ENCODE results near the gene POLR2B. TPM values are rescaled to one million over a fixed set of nuclear protein-coding genes. Genes with fewer than 3 reads are reported as not detected.
"Not testable (repeated sequence)": the region's sequence is repeated elsewhere in the genome, so short reads cannot be mapped to it uniquely, and the experiment has no call there.

Gene POLR2B
- total RNA-seq: 51.4 to 56.8 TPM (median 55.2 TPM) in 3 replicates
- long read RNA-seq, full-length matches to known transcripts: 44 of 53 reads
- long read RNA-seq, partial matches to known transcripts: 4 of 53 reads
- long read RNA-seq, other reads (novel, unspliced or antisense): 5 of 53 reads

DNA sequence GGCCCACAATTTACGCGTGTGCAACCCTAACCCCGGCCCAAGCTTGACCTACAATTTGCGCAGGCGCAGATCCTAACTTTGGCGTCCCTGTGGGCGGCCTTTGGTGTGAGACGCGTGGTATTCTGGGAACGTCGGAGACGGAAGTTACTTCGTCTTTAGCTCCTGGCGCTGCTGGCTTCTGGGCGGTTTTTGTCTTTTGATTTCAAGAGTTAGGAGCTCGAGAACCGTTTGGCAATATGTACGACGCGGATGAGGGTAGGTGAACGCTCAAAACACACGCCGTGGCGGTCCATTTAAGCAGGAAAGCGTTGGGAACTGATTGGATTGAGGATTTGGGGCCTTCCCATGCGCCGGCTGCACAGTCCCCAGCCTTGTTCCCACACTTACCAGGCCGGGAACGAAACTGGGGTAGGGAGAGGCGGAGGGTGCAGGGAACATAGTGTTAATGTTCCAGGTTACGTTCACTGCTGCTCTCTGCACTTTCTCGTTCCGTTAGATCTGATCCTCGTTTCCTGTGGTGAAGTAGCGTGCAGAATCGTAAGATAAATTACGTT, at the start of gene POLR2B:
TSS of gene POLR2B (plus strand) at position 147 of the 554 bp plus-strand sequence. CDS start at position 237, 90 bp downstream.
- H3K9me3 Mint-ChIP-seq (ENCODE audit: low read depth): no peaks in the 10 kb centered on the region
- DNase-seq (ENCODE audit: low spot score): no peak
- H3K27ac Mint-ChIP-seq (ENCODE audit: unreplicated experiment): peak within 1 kb of the TSS; percentile 100
- no peaks in the 10 kb centered on the region for H3K27me3 Mint-ChIP-seq (ENCODE audit: low read depth)
- TF ChIP-seq, protein P1, sequence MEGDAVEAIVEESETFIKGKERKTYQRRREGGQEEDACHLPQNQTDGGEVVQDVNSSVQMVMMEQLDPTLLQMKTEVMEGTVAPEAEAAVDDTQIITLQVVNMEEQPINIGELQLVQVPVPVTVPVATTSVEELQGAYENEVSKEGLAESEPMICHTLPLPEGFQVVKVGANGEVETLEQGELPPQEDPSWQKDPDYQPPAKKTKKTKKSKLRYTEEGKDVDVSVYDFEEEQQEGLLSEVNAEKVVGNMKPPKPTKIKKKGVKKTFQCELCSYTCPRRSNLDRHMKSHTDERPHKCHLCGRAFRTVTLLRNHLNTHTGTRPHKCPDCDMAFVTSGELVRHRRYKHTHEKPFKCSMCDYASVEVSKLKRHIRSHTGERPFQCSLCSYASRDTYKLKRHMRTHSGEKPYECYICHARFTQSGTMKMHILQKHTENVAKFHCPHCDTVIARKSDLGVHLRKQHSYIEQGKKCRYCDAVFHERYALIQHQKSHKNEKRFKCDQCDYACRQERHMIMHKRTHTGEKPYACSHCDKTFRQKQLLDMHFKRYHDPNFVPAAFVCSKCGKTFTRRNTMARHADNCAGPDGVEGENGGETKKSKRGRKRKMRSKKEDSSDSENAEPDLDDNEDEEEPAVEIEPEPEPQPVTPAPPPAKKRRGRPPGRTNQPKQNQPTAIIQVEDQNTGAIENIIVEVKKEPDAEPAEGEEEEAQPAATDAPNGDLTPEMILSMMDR (IDR thresholded peaks at IDR 0.05): no peak
- peak within 1 kb of the TSS; percentile 100 for H3K4me3 Mint-ChIP-seq (ENCODE audit: unreplicated experiment)
- H3K4me1 Mint-ChIP-seq (ENCODE audit: low read depth): peaks cover 58% of the 10 kb centered on the region
- H3K36me3 Mint-ChIP-seq (ENCODE audit: low read depth): peaks cover under 1% of the 10 kb centered on the region

DNA sequence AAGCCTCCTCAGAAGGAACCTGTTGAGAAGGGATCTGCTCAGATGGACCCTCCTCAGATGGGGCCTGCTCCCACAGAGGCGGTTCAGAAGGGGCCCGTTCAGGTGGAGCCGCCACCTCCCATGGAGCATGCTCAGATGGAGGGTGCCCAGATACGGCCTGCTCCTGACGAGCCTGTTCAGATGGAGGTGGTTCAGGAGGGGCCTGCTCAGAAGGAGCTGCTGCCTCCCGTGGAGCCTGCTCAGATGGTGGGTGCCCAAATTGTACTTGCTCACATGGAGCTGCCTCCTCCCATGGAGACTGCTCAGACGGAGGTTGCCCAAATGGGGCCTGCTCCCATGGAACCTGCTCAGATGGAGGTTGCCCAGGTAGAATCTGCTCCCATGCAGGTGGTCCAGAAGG, 48.1 kb upstream of the POLR2B start:
- H3K4me3 Mint-ChIP-seq (ENCODE audit: unreplicated experiment): no peak overlapping the region
- H3K36me3 Mint-ChIP-seq (ENCODE audit: low read depth): peaks cover 25% of the 10 kb centered on the region
- no peak overlapping the region for H3K27ac Mint-ChIP-seq (ENCODE audit: unreplicated experiment)
- TF ChIP-seq, protein P1 (IDR thresholded peaks at IDR 0.05): no peak
- no peak for DNase-seq (ENCODE audit: low spot score)
- H3K27me3 Mint-ChIP-seq (ENCODE audit: low read depth): no peaks in the 10 kb centered on the region
- H3K4me1 Mint-ChIP-seq (ENCODE audit: low read depth): peaks cover 3% of the 10 kb centered on the region
- no peaks in the 10 kb centered on the region for H3K9me3 Mint-ChIP-seq (ENCODE audit: low read depth)

DNA sequence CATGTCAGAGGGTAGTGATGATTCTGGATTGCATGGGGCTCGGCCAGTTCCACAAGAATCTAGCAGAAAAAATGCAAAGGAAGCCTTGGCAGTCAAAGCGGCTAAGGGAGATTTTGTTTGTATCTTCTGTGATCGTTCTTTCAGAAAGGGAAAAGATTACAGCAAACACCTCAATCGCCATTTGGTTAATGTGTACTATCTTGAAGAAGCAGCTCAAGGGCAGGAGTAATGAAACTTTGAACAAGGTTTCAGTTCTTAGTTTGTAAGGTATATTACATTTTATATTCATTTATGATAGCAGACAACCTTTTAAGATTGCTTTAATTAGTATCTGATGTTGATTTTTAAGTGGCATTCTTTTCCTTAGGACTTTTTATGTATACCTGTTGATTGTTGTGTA, 46.8 kb upstream of the POLR2B start:
- Mint-ChIP-seq H3K27me3 (ENCODE audit: low read depth) (no peaks in the 10 kb centered on the region), H3K4me3 (ENCODE audit: unreplicated experiment) (no peak overlapping the region), H3K27ac (ENCODE audit: unreplicated experiment) (no peak overlapping the region), H3K9me3 (ENCODE audit: low read depth) (no peaks in the 10 kb centered on the region), H3K36me3 (ENCODE audit: low read depth) (peaks cover 25% of the 10 kb centered on the region), H3K4me1 (ENCODE audit: low read depth) (peaks cover 3% of the 10 kb centered on the region)
- no peak for DNase-seq (ENCODE audit: low spot score)
- TF ChIP-seq, protein P1 (IDR thresholded peaks at IDR 0.05): no peak

DNA sequence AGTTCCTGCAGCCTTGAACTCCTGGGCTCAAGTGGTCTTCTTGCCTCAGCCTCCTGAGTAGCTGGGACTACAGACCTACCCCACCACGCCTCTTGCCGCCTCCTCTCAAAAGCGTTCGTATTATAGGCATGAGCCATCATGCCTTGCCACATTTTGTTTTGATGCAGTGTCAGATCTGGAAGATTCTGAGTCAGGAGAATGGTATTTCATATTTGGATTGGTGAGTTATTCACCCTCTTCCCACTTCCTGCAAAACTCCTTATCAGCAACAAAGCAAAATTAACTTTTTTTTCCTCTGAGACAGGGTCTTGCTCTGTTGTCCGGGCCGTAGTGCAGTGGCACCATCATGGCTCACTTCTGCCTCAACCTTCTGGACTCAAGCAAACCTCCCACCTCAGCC, 41.4 kb upstream of the POLR2B start:
- Mint-ChIP-seq H3K27me3 (ENCODE audit: low read depth) (no peaks in the 10 kb centered on the region), H3K4me3 (ENCODE audit: unreplicated experiment) (no peak overlapping the region), H3K36me3 (ENCODE audit: low read depth) (peaks cover 17% of the 10 kb centered on the region), H3K9me3 (ENCODE audit: low read depth) (no peaks in the 10 kb centered on the region), H3K4me1 (ENCODE audit: low read depth) (peaks cover 14% of the 10 kb centered on the region), H3K27ac (ENCODE audit: unreplicated experiment) (peak overlapping the region; percentile 88)
- TF ChIP-seq, protein P1 (IDR thresholded peaks at IDR 0.05): no peak
- no peak for DNase-seq (ENCODE audit: low spot score)

DNA sequence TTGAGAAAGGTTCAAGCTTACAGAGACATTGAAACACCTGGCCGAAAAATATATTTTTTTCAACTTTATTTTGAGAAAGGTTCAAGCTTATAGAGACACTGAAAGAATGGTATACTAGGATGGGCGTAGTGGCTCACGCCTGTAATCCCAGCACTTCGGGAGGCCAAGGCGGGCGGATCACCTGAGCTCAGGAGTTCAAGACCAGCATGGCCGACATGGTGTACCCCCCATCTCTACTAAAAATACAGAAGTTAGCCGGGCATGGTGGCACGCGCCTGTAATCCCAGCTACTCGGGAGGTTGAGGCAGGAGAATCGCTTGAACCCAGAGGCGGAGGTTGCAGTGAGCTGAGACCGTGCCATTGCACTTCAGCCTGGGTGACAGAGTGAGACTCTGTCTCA, 38.9 kb upstream of the POLR2B start:
- H3K36me3 Mint-ChIP-seq (ENCODE audit: low read depth): peaks cover 12% of the 10 kb centered on the region
- H3K27me3 Mint-ChIP-seq (ENCODE audit: low read depth); H3K9me3 Mint-ChIP-seq (ENCODE audit: low read depth); H3K27ac Mint-ChIP-seq (ENCODE audit: unreplicated experiment); H3K4me3 Mint-ChIP-seq (ENCODE audit: unreplicated experiment); DNase-seq (ENCODE audit: low spot score): not testable (repeated sequence)
- H3K4me1 Mint-ChIP-seq (ENCODE audit: low read depth): peaks cover 11% of the 10 kb centered on the region

DNA sequence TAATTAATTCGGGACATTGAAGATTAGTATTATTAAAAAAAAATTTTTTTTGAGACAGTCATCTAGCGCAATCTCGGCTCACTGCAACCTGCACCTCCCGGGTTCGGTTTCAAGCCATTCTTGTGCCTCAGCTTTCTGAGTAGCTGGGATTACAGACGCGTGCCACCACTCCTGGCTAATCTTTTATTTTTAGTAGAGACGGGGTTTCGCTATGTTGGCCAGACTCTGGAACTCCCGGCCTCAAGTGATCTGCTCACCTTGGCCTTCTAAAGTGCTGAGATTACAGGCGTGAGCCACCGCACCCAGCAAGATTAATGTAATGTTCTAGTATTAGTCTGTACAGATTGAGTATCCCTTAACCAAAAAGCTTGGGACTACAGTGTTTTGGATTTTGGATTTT, 38.3 kb upstream of the POLR2B start:
- Mint-ChIP-seq H3K27me3 (ENCODE audit: low read depth) (no peaks in the 10 kb centered on the region), H3K4me1 (ENCODE audit: low read depth) (peaks cover 11% of the 10 kb centered on the region), H3K27ac (ENCODE audit: unreplicated experiment) (no peak overlapping the region), H3K4me3 (ENCODE audit: unreplicated experiment) (no peak overlapping the region), H3K9me3 (ENCODE audit: low read depth) (no peaks in the 10 kb centered on the region), H3K36me3 (ENCODE audit: low read depth) (peaks cover 12% of the 10 kb centered on the region)
- TF ChIP-seq, protein P1 (IDR thresholded peaks at IDR 0.05): no peak
- DNase-seq (ENCODE audit: low spot score): no peak
